H1 (cell line): ENCODE data around the gene IL31. TPM values are rescaled to one million over a fixed set of nuclear protein-coding genes. Genes with fewer than 3 reads are reported as not detected.

Experiments
- POLR2A ChIP-seq, 2 experiments: IDR thresholded peaks; 1 replicate in 1 of 2; 2 replicates in 1 of 2; pipeline ENCODE4 v1.6.1; 2011; ENCODE audit warnings: low read depth in 2 of 2, low read length in 2 of 2, mild to moderate bottlenecking in 2 of 2; ENCODE audit errors: control extremely low read depth in 1 of 2
- SIX5 ChIP-seq: IDR thresholded peaks from 2 replicates; pipeline ENCODE4 v1.6.1; 2011; ENCODE audit warnings: mild to moderate bottlenecking, low read depth, low read length
- polyA plus RNA-seq, 7 experiments: library from polyadenylated mRNA; depleted of rRNA in 3 of 7; stranded (reverse) in 5 of 7; unstranded in 2 of 7; fragments of >200 nt in 5 of 7; fragments of 200-250 nt in 2 of 7; gene quantifications; 1 replicate in 5 of 7; 2 replicates in 1 of 7; 4 replicates in 1 of 7; pipeline versions ENCODE4 v1.2.1 to v1.2.3, GENCODE V29; 2011 to 2013; ENCODE audit warnings: missing spikeins in 2 of 7, mixed read lengths in 2 of 7
- total RNA-seq: library from RNA; stranded (reverse); fragmentation: NEBNext Ultra II Directional; extraction: Animal tissue kit (Norgen Biotek cat#: 25700); gene quantifications from 2 replicates; pipeline ENCODE4 v1.2.1, GENCODE V29; 2021

IL31 gene
- total and polyA plus RNA-seq, 2 of the 8 experiments (the other 6 are each of a cell fraction or from before 2014, with no cell fraction given), result not detected

GRCh38 chr12:122141911-122142725 lies 31.9 kb downstream of the IL31 start (continued):
- no peak for TF ChIP-seq SIX5
- no peak for TF ChIP-seq POLR2A (IDR thresholded peaks at IDR 0.05; ENCODE audit: control extremely low read depth in 1 of 2, low read depth in 2 of 2, low read length in 2 of 2)
